GM12878 (cell line): ENCODE data around the gene BORCS8.

Experiments
- CBX5 ChIP-seq: sonication (generic); IDR thresholded peaks from 2 replicates; pipeline ENCODE4 v1.6.1; 2016; ENCODE audit warnings: low read depth, moderate library complexity, mild to moderate bottlenecking, inconsistent platforms
- FOXM1 ChIP-seq: IDR thresholded peaks from 2 replicates; pipeline ENCODE4 v1.6.1; 2012; ENCODE audit warnings: low read depth, mild to moderate bottlenecking, inconsistent platforms, low read length, moderate library complexity
- HCFC1 ChIP-seq: fragments of 150-350 bp; IDR thresholded peaks from 2 replicates; pipeline ENCODE4 v1.6.1; 2014; ENCODE audit warnings: low read length
- JUND ChIP-seq: IDR thresholded peaks from 2 replicates; pipeline ENCODE4 v1.6.1; 2012; ENCODE audit warnings: low read depth, mild to moderate bottlenecking, low read length, improper control_type of control experiment, moderate library complexity
- POLR2A ChIP-seq: IDR thresholded peaks from 2 replicates; pipeline ENCODE4 v1.6.1; 2011; ENCODE audit warnings: low read depth, mild to moderate bottlenecking, low read length
- POLR2AphosphoS5 ChIP-seq: IDR thresholded peaks from 2 replicates; pipeline ENCODE4 v1.6.1; 2011; ENCODE audit warnings: mild to moderate bottlenecking, low read length, inconsistent platforms
- RAD51 ChIP-seq: fragments of 450-650 bp; IDR thresholded peaks from 2 replicates; pipeline ENCODE4 v1.6.1; 2016; ENCODE audit warnings: moderate library complexity, mild to moderate bottlenecking, inconsistent platforms
- RCOR1 ChIP-seq: conservative IDR thresholded peaks from 2 replicates; pipeline ENCODE4 v1.6.1; 2012; ENCODE audit warnings: low read depth, low read length, improper control_type of control experiment
- SIX5 ChIP-seq: IDR thresholded peaks from 2 replicates; pipeline ENCODE4 v1.6.1; 2011; ENCODE audit warnings: mild to moderate bottlenecking, low read depth, low read length, moderate library complexity; ENCODE audit not compliant: severe bottlenecking
- SP1 ChIP-seq: IDR thresholded peaks from one replicate; pipeline ENCODE4 v1.6.1; 2011; ENCODE audit warnings: low read depth, low read length
- TF ChIP-seq, protein P1 (sequence below): fragments of 150-350 bp; IDR thresholded peaks from 2 replicates; pipeline ENCODE4 v1.6.1; 2016; ENCODE audit warnings: low read depth, low read length
- TF ChIP-seq, protein P2 (sequence below): IDR thresholded peaks from 2 replicates; pipeline ENCODE4 v1.6.1; 2012; ENCODE audit warnings: mild to moderate bottlenecking, low read depth, low read length
- TF ChIP-seq, protein P3 (sequence below), 3 experiments: IDR thresholded peaks in 2 of 3; conservative IDR thresholded peaks in 1 of 3; 2 replicates each; pipeline ENCODE4 v1.5.1; 2011; ENCODE audit warnings: low read depth in 3 of 3, low read length in 3 of 3, mild to moderate bottlenecking in 3 of 3, control low read depth in 2 of 3, moderate library complexity in 2 of 3, inconsistent platforms in 1 of 3, mixed read lengths in 1 of 3; ENCODE audit not compliant: control insufficient read depth in 2 of 3, insufficient read depth in 1 of 3; ENCODE audit errors: extremely low read depth in 1 of 3
- TF ChIP-seq, protein P4 (sequence below): IDR thresholded peaks from 2 replicates; pipeline ENCODE4 v1.6.1; 2012; ENCODE audit warnings: low read depth, low read length, improper control_type of control experiment

DNA sequence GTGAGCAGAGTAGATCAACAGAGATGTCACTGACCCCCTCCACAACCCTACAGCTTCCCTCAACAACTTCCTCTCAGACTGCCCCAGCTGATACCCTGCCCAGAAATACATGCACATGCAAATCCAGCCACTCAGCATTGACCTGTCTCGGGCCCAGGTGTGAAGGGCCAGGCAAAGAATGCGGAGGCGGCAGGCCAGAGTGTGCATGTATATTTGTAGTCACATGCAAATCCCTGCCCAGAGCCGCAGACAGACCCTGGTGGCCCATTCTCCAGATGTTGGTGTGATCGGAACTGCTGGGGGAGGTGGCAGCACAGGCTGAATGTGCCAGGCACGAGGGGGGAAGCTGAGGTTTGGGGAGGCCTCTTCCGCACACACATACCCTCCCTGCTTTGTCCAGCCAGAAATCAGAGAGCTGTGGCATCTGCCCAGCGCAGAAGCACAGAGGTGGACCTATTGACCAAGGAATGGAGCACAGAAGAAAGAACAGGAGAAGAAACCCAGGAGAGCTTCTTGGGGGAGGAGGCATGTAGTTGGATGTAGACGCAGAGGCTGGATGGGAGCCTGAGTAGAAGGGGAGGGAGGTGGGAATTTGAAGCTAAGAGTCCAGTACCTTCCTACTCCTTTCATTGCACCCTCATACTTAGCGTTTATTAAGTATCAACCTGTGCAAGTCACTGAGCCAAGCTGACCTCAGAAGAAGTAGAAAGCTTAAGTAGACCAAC is 36.3 kb downstream of the BORCS8 start:
- TF ChIP-seq POLR2A (peak; percentile 62), FOXM1 (0 out of 2 replicates have a peak, but pooled peaks have one; percentile 40), POLR2AphosphoS5 (0 out of 2 replicates have a peak, but pooled peaks have one; percentile 18), RAD51 (no peak), RCOR1 (0 out of 2 replicates have a peak, but pooled peaks have one; percentile 17), HCFC1 (no peak), SIX5 (no peak), JUND (no peak), SP1 (no peak), CBX5 (no peak)
- TF ChIP-seq, protein P1, sequence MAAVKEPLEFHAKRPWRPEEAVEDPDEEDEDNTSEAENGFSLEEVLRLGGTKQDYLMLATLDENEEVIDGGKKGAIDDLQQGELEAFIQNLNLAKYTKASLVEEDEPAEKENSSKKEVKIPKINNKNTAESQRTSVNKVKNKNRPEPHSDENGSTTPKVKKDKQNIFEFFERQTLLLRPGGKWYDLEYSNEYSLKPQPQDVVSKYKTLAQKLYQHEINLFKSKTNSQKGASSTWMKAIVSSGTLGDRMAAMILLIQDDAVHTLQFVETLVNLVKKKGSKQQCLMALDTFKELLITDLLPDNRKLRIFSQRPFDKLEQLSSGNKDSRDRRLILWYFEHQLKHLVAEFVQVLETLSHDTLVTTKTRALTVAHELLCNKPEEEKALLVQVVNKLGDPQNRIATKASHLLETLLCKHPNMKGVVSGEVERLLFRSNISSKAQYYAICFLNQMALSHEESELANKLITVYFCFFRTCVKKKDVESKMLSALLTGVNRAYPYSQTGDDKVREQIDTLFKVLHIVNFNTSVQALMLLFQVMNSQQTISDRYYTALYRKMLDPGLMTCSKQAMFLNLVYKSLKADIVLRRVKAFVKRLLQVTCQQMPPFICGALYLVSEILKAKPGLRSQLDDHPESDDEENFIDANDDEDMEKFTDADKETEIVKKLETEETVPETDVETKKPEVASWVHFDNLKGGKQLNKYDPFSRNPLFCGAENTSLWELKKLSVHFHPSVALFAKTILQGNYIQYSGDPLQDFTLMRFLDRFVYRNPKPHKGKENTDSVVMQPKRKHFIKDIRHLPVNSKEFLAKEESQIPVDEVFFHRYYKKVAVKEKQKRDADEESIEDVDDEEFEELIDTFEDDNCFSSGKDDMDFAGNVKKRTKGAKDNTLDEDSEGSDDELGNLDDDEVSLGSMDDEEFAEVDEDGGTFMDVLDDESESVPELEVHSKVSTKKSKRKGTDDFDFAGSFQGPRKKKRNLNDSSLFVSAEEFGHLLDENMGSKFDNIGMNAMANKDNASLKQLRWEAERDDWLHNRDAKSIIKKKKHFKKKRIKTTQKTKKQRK, result no peak
- TF ChIP-seq, protein P2, sequence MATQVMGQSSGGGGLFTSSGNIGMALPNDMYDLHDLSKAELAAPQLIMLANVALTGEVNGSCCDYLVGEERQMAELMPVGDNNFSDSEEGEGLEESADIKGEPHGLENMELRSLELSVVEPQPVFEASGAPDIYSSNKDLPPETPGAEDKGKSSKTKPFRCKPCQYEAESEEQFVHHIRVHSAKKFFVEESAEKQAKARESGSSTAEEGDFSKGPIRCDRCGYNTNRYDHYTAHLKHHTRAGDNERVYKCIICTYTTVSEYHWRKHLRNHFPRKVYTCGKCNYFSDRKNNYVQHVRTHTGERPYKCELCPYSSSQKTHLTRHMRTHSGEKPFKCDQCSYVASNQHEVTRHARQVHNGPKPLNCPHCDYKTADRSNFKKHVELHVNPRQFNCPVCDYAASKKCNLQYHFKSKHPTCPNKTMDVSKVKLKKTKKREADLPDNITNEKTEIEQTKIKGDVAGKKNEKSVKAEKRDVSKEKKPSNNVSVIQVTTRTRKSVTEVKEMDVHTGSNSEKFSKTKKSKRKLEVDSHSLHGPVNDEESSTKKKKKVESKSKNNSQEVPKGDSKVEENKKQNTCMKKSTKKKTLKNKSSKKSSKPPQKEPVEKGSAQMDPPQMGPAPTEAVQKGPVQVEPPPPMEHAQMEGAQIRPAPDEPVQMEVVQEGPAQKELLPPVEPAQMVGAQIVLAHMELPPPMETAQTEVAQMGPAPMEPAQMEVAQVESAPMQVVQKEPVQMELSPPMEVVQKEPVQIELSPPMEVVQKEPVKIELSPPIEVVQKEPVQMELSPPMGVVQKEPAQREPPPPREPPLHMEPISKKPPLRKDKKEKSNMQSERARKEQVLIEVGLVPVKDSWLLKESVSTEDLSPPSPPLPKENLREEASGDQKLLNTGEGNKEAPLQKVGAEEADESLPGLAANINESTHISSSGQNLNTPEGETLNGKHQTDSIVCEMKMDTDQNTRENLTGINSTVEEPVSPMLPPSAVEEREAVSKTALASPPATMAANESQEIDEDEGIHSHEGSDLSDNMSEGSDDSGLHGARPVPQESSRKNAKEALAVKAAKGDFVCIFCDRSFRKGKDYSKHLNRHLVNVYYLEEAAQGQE, result no peak
- TF ChIP-seq, protein P3, sequence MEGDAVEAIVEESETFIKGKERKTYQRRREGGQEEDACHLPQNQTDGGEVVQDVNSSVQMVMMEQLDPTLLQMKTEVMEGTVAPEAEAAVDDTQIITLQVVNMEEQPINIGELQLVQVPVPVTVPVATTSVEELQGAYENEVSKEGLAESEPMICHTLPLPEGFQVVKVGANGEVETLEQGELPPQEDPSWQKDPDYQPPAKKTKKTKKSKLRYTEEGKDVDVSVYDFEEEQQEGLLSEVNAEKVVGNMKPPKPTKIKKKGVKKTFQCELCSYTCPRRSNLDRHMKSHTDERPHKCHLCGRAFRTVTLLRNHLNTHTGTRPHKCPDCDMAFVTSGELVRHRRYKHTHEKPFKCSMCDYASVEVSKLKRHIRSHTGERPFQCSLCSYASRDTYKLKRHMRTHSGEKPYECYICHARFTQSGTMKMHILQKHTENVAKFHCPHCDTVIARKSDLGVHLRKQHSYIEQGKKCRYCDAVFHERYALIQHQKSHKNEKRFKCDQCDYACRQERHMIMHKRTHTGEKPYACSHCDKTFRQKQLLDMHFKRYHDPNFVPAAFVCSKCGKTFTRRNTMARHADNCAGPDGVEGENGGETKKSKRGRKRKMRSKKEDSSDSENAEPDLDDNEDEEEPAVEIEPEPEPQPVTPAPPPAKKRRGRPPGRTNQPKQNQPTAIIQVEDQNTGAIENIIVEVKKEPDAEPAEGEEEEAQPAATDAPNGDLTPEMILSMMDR (IDR thresholded peaks at IDR 0.05 in 2 of 3, conservative IDR thresholded peaks at IDR 0.05 in 1 of 3; ENCODE audit: control insufficient read depth in 2 of 3, extremely low read depth in 1 of 3, insufficient read depth in 1 of 3, low read depth in 3 of 3, low read length in 3 of 3), result no peak
- TF ChIP-seq, protein P4, sequence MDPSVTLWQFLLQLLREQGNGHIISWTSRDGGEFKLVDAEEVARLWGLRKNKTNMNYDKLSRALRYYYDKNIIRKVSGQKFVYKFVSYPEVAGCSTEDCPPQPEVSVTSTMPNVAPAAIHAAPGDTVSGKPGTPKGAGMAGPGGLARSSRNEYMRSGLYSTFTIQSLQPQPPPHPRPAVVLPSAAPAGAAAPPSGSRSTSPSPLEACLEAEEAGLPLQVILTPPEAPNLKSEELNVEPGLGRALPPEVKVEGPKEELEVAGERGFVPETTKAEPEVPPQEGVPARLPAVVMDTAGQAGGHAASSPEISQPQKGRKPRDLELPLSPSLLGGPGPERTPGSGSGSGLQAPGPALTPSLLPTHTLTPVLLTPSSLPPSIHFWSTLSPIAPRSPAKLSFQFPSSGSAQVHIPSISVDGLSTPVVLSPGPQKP, result no peak
